ENCODE data around the gene RERG. TPM values are rescaled to one million over a fixed set of nuclear protein-coding genes. Genes with fewer than 3 reads are reported as not detected.

Gene RERG
- 24.2 and 32.3 TPM in 2 replicates for total RNA-seq (ENCODE audit: low replicate concordance)
- long read RNA-seq, transcript RERG-201 (5 exons, 2,264 nt), result major isoform, 124 of 177 reads
- long read RNA-seq, transcript RERG-209 (4 exons, 1,383 nt), result minor isoform, 12 of 177 reads
- long read RNA-seq, partial matches to known transcripts, result 6 of 177 reads
- long read RNA-seq, other reads (novel, unspliced or antisense), result 35 of 177 reads

DNA sequence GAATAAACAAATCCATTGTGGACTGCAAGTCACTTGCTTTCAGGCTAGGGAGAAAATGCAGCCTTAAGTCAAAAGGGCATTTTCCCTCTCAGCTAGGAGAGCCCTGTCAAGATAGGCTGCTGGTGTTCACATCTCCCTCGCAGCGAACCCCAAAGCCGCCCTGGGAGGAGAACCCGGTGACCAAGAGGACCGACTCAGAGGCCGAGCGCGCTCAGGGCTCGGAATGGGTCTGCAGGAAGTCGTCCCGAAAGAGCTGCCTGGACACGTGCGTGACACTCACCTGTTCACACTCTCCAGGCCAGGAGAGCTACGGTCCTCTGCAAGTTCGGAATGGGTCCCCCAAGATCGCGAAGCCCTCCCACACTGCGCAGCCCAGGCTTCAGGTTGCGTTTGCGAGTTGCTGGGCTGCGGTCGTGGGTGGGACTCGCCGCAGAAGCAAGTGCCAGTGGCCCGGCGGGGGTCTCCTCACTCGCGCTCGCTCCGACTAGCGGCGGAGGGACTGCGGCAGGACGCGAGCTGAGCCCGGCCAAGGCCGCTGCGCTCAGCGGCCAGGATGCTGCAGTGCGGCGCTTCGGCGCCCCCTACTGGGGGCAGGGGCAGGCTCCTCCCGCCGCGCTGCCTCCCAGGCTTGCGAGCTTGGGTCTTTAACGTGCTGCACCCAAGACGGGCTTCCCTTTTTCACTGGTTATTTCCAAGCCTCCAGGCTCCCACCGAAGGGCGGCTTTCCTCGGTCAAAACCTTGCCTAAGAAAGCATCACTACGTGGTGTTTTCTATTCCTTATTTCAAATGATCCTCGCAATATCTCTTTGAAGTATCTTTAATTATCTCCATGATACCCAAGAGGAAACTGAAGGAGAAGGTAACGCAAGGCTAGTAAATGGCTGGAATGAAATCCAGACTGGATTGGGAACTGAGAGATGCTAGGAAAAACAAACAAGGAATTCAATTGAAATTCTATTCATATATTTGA, at the start of gene RERG:
TSS of gene RERG (minus strand) at position 503 of the 971 bp plus-strand sequence. CDS start 3,928 bp downstream, outside the sequence.
- Mint-ChIP-seq H3K27me3 (peaks cover 27% of the 10 kb centered on the region), H3K36me3 (peaks cover 15% of the 10 kb centered on the region), H3K4me1 (ENCODE audit: unreplicated experiment) (peaks cover 8% of the 10 kb centered on the region), H3K9me3 (no peaks in the 10 kb centered on the region), H3K4me3 (peak within 1 kb of the TSS; percentile 80), H3K27ac (peak within 1 kb of the TSS; percentile 33)
- TF ChIP-seq, protein P1, sequence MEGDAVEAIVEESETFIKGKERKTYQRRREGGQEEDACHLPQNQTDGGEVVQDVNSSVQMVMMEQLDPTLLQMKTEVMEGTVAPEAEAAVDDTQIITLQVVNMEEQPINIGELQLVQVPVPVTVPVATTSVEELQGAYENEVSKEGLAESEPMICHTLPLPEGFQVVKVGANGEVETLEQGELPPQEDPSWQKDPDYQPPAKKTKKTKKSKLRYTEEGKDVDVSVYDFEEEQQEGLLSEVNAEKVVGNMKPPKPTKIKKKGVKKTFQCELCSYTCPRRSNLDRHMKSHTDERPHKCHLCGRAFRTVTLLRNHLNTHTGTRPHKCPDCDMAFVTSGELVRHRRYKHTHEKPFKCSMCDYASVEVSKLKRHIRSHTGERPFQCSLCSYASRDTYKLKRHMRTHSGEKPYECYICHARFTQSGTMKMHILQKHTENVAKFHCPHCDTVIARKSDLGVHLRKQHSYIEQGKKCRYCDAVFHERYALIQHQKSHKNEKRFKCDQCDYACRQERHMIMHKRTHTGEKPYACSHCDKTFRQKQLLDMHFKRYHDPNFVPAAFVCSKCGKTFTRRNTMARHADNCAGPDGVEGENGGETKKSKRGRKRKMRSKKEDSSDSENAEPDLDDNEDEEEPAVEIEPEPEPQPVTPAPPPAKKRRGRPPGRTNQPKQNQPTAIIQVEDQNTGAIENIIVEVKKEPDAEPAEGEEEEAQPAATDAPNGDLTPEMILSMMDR (conservative IDR thresholded peaks at IDR 0.05), result peak; percentile 99
- peak; percentile 91 for DNase-seq (ENCODE audit: extremely low spot score, unreplicated experiment)

- no peaks in the 10 kb centered on the region for H3K36me3 Mint-ChIP-seq
- no peaks in the 10 kb centered on the region for H3K4me1 Mint-ChIP-seq (ENCODE audit: unreplicated experiment)
- TF ChIP-seq, protein P1 (conservative IDR thresholded peaks at IDR 0.05), result no peak
- no peaks in the 10 kb centered on the region for H3K9me3 Mint-ChIP-seq
- H3K27me3 Mint-ChIP-seq, result peaks cover 2% of the 10 kb centered on the region
- no peak overlapping the region for H3K4me3 Mint-ChIP-seq
- DNase-seq (ENCODE audit: extremely low spot score, unreplicated experiment), result no peak
- no peak overlapping the region for H3K27ac Mint-ChIP-seq
Measured at GRCh38 chr12:15270591-15270990, 49.4 kb upstream of the RERG start.

- DNase-seq (ENCODE audit: extremely low spot score, unreplicated experiment), result no peak
- Mint-ChIP-seq H3K27me3 (peaks cover 2% of the 10 kb centered on the region), H3K27ac (no peak overlapping the region), H3K9me3 (no peaks in the 10 kb centered on the region), H3K4me1 (ENCODE audit: unreplicated experiment) (no peaks in the 10 kb centered on the region), H3K36me3 (no peaks in the 10 kb centered on the region), H3K4me3 (no peak overlapping the region)
- TF ChIP-seq, protein P1 (conservative IDR thresholded peaks at IDR 0.05), result peak; percentile 95
Measured at GRCh38 chr12:15268927-15269552, 47.8 kb upstream of the RERG start.

DNA sequence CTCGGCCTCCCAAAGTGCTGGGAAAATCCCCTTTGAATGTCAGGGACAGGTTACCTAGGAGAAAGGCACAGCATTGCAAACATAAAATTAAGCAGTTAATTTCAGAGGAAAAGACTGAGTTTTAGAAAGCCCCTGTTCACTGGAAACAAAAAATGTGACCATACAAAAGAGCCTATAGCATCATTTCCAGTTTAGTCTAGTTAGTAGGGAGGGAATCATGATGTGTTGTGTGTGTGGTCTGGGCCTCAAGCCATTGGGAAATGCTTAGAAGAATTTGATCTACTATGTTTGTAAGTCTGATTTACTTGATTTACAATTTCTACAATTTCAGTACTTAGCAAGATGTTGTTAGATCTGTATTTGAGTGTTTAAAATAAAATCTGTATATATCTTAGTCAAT, 47.1 kb upstream of the RERG start:
- Mint-ChIP-seq H3K27me3 (peaks cover 7% of the 10 kb centered on the region), H3K4me1 (ENCODE audit: unreplicated experiment) (no peaks in the 10 kb centered on the region), H3K9me3 (no peaks in the 10 kb centered on the region), H3K36me3 (peaks cover 4% of the 10 kb centered on the region), H3K27ac (no peak overlapping the region), H3K4me3 (no peak overlapping the region)
- TF ChIP-seq, protein P1 (conservative IDR thresholded peaks at IDR 0.05), result no peak
- no peak for DNase-seq (ENCODE audit: extremely low spot score, unreplicated experiment)

- DNase-seq (ENCODE audit: extremely low spot score, unreplicated experiment), result no peak
- Mint-ChIP-seq H3K4me1 (ENCODE audit: unreplicated experiment) (no peaks in the 10 kb centered on the region), H3K36me3 (peaks cover 4% of the 10 kb centered on the region)
Measured at GRCh38 chr12:15265875-15266274, 44.7 kb upstream of the RERG start.

More at GRCh38 chr12:15265875-15266274, 44.7 kb upstream of the RERG start:
- Mint-ChIP-seq H3K9me3 (no peaks in the 10 kb centered on the region), H3K27ac (no peak overlapping the region), H3K4me3 (no peak overlapping the region), H3K27me3 (peaks cover 4% of the 10 kb centered on the region)
- TF ChIP-seq, protein P1 (conservative IDR thresholded peaks at IDR 0.05), result no peak
